NCI-H526 treated with DMSO at 0.1 percent for 48 hours (cell line): Measurements from ENCODE around the gene NUP133.
"Not testable (repeated sequence)": the region's sequence is repeated elsewhere in the genome, so short reads cannot be mapped to it uniquely, and the experiment has no call there.

Source experiments
- DNase-seq: peaks from one replicate; lab custom pipeline; 2025; lab: John Stamatoyannopoulos, UW

The NUP133 gene

GRCh38 chr1:229507951-229508822 lies at the start of gene NUP133:
NUP133 (minus strand) TSS chr1:229508341; CDS start chr1:229508249, 92 bp downstream.
- peak; percentile 86 for DNase-seq

- DNase-seq, result no peak
Measured at GRCh38 chr1:229557200-229557850, 49.2 kb upstream of the NUP133 start.

- no peak for DNase-seq
Measured at GRCh38 chr1:229554886-229555621, 46.9 kb upstream of the NUP133 start.

- DNase-seq, result no peak
Measured at GRCh38 chr1:229553621-229554130, 45.5 kb upstream of the NUP133 start.

- no peak for DNase-seq
Measured at GRCh38 chr1:229552732-229553131, 44.6 kb upstream of the NUP133 start.

GRCh38 chr1:229550812-229551567 lies 42.8 kb upstream of the NUP133 start:
- no peak for DNase-seq

GRCh38 chr1:229547542-229547941 lies 39.4 kb upstream of the NUP133 start:
- no peak for DNase-seq

GRCh38 chr1:229544587-229544986 lies 36.4 kb upstream of the NUP133 start:
- DNase-seq, result no peak

- DNase-seq, result no peak
Measured at GRCh38 chr1:229539863-229540506, 31.8 kb upstream of the NUP133 start.

- DNase-seq, result no peak
Measured at GRCh38 chr1:229538945-229539344, 30.8 kb upstream of the NUP133 start.

GRCh38 chr1:229537894-229538293 lies 29.8 kb upstream of the NUP133 start:
- no peak for DNase-seq

- DNase-seq, result no peak
Measured at GRCh38 chr1:229536982-229537381, 28.8 kb upstream of the NUP133 start.

GRCh38 chr1:229535230-229535629 lies 27.1 kb upstream of the NUP133 start:
- no peak for DNase-seq

GRCh38 chr1:229531326-229531725 lies 23.2 kb upstream of the NUP133 start:
- no peak for DNase-seq

GRCh38 chr1:229529639-229530038 lies 21.5 kb upstream of the NUP133 start:
- DNase-seq, result no peak

- no peak for DNase-seq
Measured at GRCh38 chr1:229526695-229527094, 18.6 kb upstream of the NUP133 start.

GRCh38 chr1:229523052-229523451 lies 14.9 kb upstream of the NUP133 start:
- no peak for DNase-seq

GRCh38 chr1:229514578-229515275 lies 6.6 kb upstream of the NUP133 start:
- peak; percentile 33 for DNase-seq

- not testable (repeated sequence) for DNase-seq
Measured at GRCh38 chr1:229511625-229512024, 3.5 kb upstream of the NUP133 start.

- DNase-seq, result peak; percentile 17
Measured at GRCh38 chr1:229511201-229511600, 3.1 kb upstream of the NUP133 start.
